NOMO-1 treated with DMSO at 0.1 percent for 48 hours (cell line): ENCODE data around the gene CCR9.
"Not testable (repeated sequence)": the region's sequence is repeated elsewhere in the genome, so short reads cannot be mapped to it uniquely, and the experiment has no call there.

ENCODE experiments used
- DNase-seq: peaks from one replicate; lab custom pipeline; 2025; ENCODE audit not compliant: unreplicated experiment; lab: John Stamatoyannopoulos, UW

Gene CCR9, protein sequence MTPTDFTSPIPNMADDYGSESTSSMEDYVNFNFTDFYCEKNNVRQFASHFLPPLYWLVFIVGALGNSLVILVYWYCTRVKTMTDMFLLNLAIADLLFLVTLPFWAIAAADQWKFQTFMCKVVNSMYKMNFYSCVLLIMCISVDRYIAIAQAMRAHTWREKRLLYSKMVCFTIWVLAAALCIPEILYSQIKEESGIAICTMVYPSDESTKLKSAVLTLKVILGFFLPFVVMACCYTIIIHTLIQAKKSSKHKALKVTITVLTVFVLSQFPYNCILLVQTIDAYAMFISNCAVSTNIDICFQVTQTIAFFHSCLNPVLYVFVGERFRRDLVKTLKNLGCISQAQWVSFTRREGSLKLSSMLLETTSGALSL

DNA sequence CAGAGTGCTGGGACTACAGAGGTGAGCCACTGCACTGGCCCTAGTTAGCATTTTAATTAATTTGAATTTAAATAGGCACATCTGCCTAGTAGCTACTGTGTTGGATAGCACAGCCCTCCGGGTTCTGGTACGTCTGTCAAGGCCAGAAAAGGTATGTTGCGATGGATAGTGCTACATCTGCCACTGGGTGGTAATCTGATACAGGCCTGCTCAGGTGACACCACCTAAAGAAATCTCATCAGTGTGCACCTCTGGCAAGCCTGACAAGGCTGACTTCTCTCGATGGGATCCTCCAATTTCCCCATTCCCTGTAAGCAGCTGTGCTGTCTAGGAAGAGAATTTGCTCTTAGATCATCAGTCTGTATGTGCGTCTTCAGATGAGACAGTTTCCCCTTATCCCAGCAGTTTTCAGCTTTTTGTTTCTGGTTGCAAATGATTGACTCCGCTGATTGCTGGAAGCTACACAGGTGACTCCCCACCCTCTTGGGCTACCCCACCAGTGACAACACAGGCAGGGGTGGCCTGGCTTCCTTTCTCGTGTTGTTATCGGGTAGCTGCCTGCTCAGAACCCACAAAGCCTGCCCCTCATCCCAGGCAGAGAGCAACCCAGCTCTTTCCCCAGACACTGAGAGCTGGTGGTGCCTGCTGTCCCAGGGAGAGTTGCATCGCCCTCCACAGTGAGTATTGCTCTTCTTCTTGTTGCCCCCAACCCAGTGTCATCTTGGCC, at the start of gene CCR9:
CCR9 (plus strand) TSS at position 565 of the 727 bp plus-strand sequence. CDS start 8,391 bp downstream, outside the sequence.
- no peak for DNase-seq

DNA sequence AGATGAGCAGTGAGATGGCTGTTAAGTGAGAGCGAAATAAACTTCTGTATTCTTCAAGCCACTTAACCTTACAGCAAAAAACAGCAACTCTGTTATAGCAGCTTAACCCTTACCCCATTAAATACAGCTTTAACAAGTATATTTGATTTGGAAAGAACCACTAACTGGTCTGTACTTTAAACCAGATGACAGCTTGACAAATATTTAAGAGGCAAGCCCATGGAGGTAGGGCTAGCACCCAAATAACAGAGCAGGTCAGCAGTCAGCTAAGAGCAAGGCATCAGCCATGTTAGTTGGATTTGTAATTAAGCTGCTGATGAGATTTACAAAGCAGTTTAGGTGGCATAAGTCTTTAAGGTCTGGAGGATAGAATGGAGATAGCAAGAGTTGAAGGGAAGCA, 47.9 kb upstream of the CCR9 start:
- no peak for DNase-seq

DNA sequence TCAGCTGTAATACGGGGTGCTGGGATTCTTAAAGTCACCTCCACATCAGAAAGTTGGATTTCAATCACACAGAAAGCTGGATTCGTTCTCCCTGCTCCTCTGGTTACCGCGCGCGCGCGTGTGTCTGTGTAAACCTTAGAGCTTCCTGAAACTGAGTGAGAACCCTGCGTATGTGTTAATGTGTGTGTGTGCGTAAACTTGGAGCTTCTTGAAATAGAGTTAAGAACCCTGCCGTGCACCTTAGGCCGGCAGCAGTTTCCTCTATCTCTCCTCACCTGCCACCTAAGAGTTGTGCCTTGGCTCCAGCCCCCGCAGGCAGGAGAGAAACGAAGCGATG, 45.0 kb upstream of the CCR9 start:
- DNase-seq: peak; percentile 49

DNA sequence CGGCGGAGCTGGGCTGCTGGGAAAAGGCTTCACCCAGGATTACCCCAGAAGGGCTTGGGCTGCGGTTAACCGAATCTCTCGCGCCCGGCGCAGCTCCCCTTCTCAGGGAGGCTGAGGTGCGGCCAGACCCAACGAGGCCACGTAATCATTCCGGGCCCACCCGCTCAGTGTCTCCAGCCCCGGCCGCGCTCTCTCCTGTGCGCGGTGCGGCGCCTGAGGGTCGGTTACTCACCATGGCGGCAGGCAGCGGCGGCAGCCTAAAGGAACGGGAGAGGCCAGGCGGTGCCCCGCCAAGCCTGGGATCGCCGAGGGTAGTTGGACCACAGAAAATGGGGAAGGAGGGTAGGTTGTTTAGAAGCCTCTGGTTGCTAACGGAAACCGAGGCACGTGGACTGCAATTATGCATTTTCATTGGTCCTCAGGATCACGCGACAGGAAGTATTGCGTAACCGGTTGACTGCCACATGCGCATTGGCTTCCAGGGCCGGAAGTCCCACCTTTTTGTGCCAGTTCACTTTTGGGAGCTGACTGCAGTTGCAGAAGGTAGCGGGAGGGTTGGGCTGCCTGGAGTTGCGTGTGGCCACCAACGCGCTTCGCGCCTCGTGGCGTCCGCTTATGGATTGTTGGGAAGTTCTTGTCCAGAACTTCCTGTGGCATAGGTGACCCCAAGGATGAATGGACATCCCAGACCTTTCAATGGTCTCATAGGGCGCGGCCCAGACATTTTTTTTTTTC, 44.4 kb upstream of the CCR9 start, which contains the start of gene LZTFL1:
LZTFL1 (minus strand) TSS at position 363 of the 735 bp plus-strand sequence; CDS start at position 235, 128 bp downstream.
- DNase-seq: peak; percentile 99

DNA sequence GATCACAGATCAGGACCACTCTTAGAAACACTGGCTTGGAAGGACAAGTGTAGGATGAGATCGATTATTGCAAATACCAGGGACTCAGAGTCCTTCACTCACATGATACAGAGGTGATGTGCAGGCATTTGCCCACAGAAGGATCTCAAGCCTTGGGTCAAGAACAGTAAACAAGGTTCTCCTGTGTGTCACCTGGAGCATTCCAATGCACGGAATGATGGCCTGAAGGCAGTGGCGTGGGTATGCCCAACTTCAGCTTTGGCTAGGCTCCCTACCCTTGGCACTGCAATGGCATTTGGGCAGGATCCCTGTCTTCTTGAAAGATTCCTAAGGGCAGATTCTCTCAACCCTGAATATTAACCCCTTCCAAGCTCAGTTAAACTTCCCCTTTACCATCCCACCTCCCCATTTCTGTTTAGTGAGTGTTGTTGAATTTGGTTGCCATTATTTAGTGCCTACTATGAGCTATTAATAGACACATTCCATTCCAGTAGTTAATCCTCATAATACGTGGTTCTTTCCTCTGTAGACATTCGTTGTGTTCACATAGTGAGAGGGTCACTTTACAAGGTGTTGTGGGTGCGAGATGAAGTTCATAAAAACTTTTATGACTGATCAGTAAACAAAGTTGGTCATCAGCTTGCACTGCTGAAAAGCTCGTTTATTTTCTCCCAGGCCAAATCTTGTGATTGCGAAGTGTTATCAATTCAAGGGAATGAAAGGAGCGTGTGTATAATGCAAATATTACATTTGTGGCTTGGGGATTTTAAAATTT, 43.3 kb upstream of the CCR9 start:
- no peak for DNase-seq

DNA sequence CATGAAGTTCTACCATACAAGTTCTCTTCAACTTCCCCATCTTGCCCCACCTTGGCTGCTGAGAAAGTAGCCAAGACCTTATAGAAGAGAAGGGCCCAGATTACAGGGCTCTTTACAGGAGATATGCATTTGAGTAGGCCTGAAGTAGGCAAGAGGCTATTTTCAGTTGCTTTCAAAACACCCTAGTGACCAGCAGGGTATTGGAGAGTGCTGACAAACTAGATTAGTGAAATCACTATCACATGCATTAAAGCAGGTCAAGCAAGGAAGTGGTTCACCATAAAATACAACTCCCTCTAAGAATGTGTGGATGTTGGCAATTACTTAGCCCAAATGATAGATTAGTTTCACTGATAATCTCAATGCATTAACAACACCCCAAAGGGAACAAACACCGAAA, 41.7 kb upstream of the CCR9 start:
- no peak for DNase-seq

DNA sequence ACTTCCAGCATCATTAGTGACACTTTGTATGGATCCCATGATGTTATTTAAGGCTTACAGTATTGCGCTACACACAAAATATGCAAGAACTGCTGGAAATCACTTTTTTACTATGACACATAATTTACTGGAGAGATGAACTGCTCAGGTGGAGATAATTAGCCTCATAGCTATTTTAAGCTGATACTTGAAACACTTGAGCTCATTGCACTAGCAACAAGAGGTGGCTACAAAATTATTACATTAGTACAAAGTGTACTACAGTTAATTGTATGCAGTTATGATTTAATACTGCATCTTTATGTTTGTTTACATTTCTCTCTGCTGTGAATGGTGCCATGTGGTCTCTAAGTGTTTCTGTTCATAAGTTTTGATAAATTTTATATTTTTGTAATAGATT, 38.0 kb upstream of the CCR9 start:
- no peak for DNase-seq

DNA sequence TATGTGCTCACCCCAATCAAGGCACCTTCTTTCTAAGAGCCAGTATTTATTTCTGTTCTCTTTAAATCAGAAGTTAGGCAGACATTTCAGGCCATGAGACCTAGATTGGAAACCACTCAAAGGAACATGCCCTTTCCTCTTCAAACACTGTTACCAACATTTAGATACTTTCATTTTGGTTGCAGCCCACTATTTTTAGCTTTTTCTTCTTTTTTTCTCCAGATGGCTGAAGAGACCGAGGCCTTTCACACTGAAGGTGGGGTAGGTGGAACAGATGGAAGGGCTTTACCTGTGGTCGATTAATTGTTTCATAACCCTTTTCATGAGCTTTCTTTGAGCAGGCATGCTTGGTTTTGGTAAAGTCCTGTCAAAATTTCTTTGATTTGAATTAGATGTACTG, 33.5 kb upstream of the CCR9 start:
- no peak for DNase-seq

DNA sequence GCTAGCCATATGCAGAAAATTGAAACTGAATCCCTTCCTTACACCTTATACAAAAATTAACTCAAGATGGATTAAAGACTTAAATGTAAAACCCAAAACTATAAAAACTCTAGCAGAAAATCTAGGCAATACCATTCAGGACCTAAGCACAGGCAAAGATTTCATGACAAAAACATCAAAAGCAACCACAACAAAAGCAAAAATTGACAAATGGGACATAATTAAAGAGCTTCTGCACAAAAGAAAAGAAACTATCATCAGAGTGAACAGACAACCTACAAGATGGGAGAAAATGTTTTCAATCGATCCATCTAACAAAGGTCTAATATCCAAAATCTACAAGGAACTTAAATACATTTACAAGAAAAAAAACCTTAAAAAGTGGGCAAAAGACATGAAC, 30.0 kb upstream of the CCR9 start:
- DNase-seq: not testable (repeated sequence)

DNA sequence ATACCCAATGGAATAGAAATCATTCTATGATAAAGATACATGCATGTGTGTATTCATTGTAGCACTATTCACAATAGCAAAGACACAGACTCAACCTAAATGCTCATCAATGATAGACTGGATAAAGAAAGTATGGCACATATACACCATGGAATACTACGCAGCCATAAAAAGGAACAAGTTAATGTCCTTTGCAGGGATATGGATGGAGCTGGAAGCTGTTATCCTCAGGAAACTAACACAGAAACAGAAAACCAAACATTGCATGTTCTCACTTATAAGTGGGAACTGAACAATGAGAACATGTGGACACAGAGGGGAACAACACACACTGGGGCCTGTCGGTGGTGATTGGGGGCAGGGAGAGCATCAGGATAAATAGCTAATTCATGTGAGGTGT, 29.3 kb upstream of the CCR9 start:
- not testable (repeated sequence) for DNase-seq

DNA sequence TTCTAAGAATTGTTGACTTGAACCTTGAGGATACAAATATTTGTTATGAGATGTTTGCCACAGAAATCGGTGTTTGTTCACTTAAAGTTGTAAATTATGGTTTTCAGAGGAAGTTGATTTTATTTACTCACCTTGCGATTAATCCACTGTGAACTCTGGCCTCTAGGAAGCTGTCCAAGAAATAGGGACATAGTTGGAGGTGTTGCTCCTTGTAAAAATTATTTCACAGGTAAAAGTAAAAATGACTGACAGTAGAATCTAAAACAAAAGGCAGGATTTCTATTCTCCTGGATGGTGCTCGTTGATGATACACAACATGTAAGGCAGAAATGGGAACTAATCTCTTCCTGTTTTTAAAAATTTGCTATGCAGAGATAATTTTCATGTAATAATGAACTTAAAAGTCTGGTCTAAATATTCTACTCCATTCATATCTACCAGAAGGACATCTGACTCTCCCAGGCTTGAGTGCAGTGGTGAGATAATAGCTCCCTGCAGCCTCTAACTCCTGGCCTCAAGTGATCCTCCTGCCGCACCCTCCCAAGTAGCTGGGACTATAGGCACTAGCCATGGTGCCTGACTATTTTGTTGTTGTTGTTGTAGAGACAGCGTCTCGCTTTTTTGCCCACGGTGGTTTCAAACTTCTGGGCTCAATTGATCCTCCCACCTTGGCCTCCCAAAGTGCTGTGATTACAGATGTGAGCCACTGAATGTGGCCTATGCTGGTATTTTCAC, 27.4 kb upstream of the CCR9 start:
- peak; percentile 36 for DNase-seq

DNA sequence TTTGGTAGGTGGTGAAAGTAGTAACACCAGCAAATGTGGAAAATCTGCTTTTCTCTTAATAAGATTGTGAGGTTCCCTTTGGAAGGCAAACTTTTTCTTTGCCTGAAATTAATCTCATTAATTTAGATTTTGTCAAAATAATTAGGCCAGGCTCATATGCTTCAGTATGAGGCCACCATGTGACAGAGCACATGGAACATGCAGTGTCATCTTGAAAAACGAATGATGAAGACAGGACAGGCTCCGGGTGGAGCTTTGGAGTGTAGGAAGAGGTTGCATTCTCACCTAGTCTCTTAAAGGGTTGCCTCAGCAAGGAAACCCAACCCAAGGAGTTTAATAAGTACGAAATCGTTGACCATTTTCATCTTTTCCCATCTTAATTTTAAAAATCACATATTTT, 25.9 kb upstream of the CCR9 start:
- DNase-seq: no peak

DNA sequence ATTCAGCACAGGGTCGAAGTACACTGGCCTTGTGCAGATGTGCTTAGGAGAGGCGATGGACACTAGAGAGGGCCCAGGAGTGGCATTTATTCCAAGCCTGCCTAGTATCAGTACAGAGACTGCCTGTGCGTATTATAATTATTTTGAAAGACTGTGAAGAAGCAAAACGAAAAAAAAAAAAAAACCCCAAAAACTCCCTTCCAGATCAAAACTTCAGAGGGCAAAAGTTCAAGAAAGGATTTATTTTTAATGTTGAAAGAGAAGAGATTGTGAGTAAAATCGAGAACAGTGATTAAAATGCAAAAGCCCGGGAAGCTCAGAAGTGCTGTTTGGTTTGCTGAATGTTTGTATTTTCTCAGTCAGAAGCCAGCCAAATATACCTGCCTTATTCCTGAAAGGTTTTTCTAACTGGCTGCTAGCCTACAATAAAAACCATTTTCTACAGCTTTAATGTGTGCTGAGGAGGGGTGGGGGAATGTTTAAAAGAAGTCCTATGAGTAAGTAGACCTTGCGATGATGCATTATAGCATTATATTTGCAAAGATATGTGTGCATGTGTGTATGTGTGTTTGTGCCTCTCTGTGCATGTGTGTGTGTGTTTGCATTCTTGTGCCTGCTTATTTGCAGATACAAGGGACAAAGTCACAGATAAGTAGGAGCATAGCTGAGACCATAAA, 25.2 kb upstream of the CCR9 start:
- DNase-seq: no peak

DNA sequence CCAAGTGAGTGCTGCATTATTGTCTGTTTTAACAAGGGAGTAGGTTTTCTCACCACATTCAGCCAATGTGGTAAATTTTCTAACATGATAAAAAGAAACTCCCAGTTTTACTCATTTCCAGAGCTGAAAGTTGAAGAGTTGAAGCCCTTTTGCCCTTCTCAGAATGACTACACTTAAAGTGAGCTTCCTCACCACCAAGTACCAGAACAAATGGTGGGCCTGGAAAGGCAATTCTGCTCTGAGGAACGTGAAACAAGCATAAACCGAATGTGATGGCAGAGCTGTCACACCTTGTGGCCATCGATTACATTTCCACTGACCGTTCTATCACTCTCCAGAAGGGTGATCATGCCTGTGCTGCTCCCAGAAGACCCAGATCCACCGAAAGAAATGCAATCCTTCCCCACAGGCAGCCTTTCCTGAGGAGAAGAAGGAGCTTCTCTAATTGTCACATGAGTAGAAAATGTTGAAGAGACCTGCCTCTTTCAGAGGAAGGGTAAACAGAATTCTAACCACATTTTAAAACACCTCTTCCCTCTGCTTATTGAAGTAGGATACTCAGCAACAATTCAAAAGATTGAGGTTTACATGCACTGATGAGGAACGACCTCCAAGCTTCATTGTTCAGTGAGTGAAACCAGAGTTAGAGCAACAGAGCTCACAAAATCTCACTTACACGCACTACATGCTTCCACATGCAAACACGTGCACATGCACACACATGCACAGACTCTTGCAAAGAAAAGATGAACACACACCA, 21.4 kb upstream of the CCR9 start:
- DNase-seq: no peak

DNA sequence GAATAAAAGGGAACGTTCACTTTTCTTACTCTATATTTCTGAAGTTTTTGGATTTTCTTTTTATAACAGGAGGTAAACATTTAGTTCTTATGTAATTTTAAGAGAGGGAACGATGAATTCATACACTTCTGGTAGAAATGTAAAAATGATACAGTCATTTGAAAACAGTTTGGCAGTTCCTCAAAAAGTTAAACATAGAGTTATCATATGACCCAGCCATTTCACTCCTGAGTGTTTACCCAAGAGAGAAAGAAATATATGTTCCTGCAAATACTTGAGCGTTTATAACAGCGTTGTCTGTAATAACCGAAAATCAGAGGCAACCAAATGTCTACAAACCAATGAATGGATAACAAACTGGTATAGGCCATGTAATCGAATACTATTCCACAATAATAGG, 20.8 kb upstream of the CCR9 start:
- no peak for DNase-seq

DNA sequence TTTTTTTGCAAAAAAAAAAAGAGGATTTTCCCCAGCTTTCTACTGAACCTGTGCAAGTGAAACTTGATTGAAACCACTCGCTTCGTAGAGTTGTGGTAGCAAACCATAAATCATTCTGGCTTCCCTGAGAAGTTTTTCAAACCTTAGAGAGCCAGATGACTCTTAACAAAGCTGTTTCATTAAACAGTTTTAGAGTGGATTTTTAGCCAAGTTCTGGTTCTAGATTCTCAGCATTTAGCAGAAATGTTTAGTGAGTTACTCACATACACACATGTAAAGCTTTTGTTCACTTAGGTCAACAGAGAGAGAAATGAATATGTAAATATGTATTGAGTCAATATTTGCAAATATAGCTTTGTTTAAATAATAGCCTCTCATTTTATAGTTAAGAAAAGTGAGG, 18.1 kb upstream of the CCR9 start:
- no peak for DNase-seq

DNA sequence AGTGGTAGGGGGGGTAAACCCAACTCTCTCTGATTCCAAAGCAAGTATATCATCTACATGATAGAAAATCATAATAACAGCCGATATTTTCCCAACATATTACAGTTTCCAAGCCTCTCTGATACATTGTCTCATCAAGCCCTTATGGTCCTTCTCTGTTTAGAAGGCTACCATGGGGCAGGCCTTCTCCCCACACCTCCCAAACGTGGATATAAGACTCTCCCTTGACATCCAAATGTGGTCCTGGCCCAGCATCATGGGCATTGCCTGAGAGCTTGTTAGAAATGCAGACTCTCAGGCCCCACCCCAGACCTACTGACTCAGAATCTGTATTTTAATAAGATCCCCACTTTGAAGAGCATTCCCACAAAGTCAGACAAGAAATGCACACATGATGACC, 17.7 kb upstream of the CCR9 start:
- no peak for DNase-seq

DNA sequence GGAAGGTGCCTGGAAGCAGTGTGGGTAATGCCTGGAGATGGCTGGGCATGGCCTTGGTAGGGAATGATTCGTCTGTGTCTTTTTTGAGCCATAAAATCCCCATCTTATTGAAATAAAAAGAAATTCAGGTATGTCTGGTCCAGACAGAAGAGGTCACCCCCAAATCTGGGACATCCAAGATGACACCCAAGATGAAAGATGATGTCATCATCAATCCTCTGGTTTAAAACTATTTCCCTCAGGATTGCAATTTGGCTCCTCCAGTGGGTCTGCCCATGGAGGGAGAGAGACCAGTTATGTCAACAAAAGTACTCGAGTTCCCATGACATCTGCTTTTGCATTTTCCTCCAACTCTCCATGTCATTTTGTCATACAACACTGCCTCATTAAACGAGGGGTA, 16.7 kb upstream of the CCR9 start:
- no peak for DNase-seq

DNA sequence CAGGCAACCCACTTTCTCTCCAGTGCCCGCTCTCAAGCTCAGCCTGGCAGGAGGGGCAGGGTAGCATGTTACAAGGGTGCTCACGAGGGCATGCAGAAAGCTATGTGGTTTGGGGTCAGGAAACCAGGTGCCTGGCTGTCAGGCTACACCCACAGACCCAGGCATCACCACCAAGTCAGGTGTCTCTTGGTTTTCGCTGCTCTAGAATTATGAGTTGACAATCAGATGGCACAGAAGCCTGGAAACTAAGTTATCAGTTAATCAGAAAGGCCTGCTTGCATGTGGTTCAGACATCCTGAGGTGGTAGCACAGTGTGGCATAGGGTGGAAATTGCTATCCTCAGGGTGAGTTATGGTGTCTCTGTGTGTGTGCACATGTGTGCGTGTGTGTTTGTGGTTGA, 16.2 kb upstream of the CCR9 start:
- no peak for DNase-seq
